T-helper 22 cell (primary cell): ENCODE data around the gene CCNL1.
"Not testable (repeated sequence)": the region's sequence is repeated elsewhere in the genome, so short reads cannot be mapped to it uniquely, and the experiment has no call there.

ENCODE experiments used
- DNase-seq: peaks from one replicate; pipeline ENCODE4 v3.0.0-alpha.2; 2020; ENCODE audit warnings: low read depth

Gene CCNL1

GRCh38 chr3:157159762-157160657 is at the start of gene CCNL1:
TSS of gene CCNL1 (minus strand) at chr3:157160147. CDS start at chr3:157160094, 53 bp downstream.
- peak; percentile 89 for DNase-seq

GRCh38 chr3:157204880-157205279 is 44.9 kb upstream of the CCNL1 start:
- DNase-seq, result no peak

GRCh38 chr3:157204431-157204830 is 44.5 kb upstream of the CCNL1 start:
- DNase-seq, result no peak

DNA sequence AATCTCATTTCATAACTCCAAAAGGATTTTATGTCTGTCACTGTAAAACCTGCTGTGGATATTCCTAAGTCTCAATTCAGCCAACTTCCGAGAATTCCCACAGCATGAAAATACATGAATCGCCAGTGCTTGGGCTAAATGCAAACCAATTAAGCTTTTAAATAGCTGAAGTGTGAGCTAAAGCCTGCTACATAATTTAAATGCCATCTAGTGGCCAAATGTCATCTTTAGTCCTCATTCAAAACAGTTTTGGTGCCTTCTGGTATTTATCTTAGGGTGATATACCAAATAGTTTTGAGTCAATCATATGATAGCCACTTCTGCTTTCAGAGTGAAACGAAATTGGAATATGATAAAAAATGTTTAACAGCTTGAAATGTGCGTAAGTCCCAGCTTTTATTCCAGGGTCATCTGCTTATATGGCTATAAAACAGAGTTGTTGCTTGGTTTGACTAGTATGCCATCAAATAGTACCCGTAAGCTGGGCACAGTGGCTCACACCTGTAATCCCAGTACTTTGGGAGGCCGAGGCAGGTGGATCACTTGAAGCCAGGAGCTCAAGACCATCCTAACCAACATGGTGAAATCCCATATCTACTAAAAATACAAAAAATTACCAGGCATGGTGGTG is 41.8 kb upstream of the CCNL1 start:
- no peak for DNase-seq

- no peak for DNase-seq
Observed at GRCh38 chr3:157199841-157200240, 39.9 kb upstream of the CCNL1 start.

GRCh38 chr3:157195965-157196364 is 36.0 kb upstream of the CCNL1 start:
- no peak for DNase-seq

DNA sequence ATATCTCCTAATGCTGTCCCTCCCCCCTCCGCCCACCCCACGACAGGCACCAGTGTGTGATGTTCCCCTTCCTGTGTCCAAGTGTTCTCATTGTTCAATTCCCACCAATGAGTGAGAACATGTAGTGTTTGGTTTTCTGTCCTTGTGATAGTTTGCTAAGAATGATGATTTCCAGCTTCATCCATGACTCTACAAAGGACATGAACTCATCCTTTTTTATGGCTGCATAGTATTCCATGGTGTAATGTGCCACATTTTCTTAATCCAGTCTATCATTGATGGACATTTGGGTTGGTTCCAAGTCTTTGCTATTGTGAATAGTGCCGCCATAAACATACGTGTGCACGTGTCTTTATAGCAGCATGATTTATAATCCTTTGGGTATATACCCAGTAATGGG is 31.2 kb upstream of the CCNL1 start:
- not testable (repeated sequence) for DNase-seq

- DNase-seq, result no peak
Observed at GRCh38 chr3:157190380-157190872, 30.5 kb upstream of the CCNL1 start.

DNA sequence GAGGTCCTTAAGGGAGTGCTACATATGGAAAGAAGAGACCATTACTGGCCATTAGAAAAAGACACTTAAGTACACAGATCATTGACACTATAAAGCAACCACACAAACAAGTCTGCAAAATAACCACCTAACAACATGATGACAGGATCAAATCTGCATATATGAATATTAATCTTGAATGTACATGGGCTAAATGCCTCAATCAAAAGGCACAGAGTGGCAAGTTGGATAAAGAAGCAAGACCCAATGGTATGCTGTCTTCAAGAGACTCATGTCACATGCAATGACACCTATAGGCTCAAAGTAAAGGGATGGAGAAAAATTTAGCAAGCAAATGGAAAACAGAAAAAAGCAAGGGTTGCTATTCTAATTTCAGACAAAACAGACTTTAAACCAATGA is 28.4 kb upstream of the CCNL1 start:
- DNase-seq, result no peak

GRCh38 chr3:157182879-157183278 is 22.9 kb upstream of the CCNL1 start:
- no peak for DNase-seq

GRCh38 chr3:157180262-157180661 is 20.3 kb upstream of the CCNL1 start:
- no peak for DNase-seq

GRCh38 chr3:157179365-157179803 is 19.4 kb upstream of the CCNL1 start:
- no peak for DNase-seq

DNA sequence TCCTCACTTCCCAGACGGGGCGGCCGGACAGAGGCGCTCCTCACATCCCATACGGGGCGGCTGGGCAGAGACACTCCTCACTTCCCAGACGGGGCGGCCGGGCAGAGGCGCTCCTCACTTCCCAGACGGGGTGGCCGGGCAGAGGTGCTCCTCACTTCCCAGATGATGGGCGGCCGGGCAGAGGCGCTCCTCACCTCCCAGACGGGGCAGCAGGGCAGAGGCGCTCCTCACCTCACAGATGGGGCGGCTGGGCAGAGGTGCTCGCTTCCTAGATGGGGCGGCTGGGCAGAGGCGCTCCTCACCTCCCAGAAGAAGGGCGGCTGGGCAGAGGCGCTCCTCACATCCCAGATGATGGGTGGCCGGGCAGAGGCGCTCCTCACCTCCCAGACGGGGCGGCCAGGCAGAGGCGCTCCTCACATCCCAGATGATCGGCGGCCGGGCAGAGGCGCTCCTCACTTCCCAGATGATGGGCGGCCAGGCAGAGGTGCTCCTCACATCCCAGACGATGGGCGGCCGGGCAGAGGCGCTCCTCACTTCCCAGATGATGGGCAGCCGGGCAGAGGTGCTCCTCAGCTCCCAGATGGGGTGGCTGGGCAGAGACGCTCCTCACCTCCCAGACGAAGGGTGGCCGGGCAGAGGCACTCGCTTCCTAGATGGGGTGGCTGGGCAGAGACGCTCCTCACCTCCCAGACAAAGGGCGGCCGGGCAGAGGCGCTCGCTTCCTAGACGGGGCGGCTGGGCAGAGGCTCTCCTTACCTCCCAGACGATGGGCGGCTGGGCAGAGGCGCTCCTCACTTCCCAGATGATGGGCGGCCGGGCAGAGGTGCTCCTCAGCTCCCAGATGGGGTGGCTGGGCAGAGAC is 18.8 kb upstream of the CCNL1 start:
- DNase-seq, result not testable (repeated sequence)

DNA sequence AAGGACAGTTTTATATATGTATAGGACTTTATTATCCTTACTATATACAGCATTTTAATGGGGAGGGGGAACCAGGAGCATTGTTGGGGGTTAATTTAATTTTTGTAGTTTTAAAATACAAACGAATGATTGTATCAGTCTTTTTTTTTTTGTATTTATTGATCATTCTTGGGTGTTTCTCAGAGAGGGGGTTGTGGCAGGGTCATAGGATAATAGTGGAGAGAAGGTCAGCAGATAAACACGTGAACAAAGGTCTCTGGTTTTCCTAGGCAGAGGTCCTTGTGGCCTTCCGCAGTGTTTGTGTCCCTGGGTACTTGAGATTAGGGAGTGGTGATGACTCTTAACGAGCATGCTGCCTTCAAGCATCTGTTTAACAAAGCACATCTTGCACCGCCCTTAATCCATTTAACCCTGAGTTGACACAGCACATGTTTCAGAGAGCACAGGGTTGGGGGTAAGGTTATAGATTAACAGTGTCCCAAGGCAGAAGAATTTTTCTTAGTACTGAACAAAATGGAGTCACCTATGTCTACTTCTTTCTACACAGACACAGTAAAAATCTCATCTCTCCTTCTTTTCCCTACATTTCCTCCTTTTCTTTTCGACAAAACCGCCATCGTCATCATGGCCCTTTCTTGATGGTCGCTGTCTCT is 18.0 kb upstream of the CCNL1 start:
- DNase-seq, result not testable (repeated sequence)

DNA sequence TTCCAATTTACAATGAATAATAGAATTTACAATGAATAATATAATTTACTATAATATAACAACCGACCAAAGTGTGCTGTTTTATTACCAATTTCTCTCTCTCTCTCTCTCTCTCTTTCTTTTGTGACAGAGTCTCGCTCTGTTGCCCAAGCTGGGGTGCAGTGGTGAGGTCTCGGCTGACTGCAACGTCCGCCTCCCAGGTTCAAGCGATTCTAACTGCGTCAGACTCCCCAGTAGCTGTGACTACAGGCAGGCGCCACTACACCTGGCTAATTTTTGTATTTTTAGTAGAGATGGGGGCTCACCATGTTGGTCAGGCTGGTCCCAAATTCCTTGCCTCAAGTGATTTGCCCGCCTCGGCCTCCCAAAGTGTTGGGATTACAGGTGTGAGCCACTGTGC is 17.0 kb upstream of the CCNL1 start:
- no peak for DNase-seq

- no peak for DNase-seq
Observed at GRCh38 chr3:157175691-157176507, 16.0 kb upstream of the CCNL1 start.

DNA sequence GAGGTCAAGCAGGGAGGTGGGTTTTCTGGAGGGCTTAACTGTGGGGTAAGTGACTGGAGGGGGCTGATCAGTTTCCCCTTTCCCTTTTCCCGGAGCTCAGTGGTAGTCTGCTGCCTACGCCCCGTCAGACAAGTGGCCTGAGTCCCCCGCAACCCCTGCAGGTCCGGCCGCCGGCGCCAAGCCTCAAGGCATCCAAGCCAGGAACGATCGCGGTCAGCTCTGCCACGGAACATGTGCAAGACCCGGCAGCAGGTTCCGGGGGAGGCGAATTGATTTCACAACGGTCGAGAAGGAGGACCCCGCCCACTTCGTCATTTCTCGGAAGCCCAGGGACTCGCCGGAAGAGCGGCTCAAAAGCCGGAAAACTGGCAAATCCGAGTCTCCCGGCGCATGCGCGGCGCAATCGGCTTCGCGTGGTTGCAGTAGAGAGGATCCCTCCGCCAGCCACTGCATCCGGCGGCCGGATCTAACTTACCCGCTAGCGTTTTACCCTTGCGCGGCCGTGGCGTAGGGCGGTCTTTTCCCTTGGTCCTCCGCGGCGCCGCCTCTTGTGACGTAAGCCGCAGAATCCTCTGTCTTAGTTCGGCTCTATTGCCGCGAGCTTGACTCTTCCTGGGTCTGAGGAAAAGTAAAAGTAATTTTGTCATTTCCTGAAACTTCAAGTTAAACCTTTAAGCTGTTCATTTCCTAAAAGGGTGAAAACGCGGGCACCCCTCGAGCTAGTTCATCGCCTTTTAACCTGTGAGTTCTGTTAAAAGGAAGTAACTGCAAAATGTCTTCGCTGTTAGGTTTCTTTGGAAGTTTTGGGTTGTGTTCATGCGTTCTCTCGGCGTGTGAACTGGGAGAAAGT is 14.9 kb upstream of the CCNL1 start:
- DNase-seq, result peak; percentile 99

DNA sequence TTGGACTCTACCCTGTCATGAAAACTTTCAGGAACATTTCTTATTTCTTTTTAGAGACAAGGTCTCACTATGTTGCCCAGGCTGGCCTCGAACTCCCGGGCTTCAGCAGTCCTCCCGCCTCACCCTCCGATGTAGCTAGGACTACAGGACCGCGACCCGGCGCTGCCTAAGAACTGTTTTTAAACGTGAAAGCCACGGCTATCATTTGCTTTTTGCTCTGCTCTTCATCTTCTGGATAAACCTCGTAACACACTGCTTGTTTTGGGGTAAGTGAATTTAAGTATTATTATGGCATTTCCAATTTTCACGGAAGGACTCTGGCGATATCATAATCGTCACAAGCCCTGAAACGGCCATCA is 14.3 kb upstream of the CCNL1 start:
- DNase-seq, result no peak

DNA sequence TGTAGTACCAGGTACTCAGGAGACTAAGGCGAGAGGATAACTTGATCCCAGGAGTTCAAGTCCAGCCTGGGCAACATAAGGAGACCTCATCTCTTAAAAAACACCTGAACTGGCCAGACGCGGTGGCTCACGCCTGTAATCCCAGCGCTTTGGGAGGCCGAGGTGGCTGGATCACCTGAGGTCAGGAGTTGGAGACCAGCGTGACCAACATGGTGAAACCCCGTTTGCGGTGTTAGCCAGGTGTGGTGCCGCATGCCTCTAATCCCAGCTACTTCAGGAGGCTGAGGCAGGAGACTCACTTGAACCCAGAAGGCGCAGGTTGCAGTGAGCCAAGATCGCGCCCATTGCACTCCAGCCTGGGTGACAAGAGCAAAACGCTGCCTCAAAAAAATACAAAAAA is 13.4 kb upstream of the CCNL1 start:
- not testable (repeated sequence) for DNase-seq

DNA sequence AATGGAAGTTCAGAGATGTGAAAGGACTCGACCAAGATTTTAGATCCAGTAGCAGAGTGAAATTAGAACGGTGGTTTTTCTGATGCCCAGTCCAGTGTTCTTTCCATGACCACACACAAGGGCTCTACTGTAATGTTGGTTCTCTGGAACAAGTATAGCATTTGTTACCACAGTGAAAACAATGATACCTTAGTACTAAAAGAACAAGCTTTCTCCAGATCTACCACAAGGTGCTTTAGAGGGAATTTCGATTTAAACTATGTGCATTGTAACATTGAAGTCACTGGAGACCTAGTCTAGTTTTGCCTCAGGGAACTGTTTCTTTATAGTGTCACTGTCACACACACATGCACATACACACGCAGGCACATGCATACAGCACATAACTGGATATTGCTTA is 12.8 kb upstream of the CCNL1 start:
- DNase-seq, result no peak
